Hepatocyte (in vitro differentiated cells): Measurements from ENCODE around the gene FZR1. TPM values are rescaled to one million over a fixed set of nuclear protein-coding genes. Genes with fewer than 3 reads are reported as not detected.
"Not testable (repeated sequence)": the region's sequence is repeated elsewhere in the genome, so short reads cannot be mapped to it uniquely, and the experiment has no call there.

Experiments used
- DNase-seq: peaks from one replicate; pipeline ENCODE4 v3.0.0-alpha.2; 2016; ENCODE audit warnings: low spot score
- H2AFZ ChIP-seq: fragments of 200-600 bp; sonication (generic); 2 replicates; pipeline ENCODE4 v1.6.0; 2016; ENCODE audit warnings: antibody characterized with exemption, mild to moderate bottlenecking
- H3K27ac ChIP-seq: fragments of 200-600 bp; sonication (generic); 2 replicates; pipeline ENCODE4 v1.5.1; 2016; ENCODE audit warnings: mild to moderate bottlenecking
- H3K27me3 ChIP-seq: fragments of 200-600 bp; sonication (generic); 2 replicates; pipeline ENCODE4 v1.6.1; 2016
- H3K36me3 ChIP-seq: fragments of 200-600 bp; sonication (generic); replicated peaks from 2 replicates; pipeline ENCODE4 v1.5.1; 2016; ENCODE audit warnings: low read depth; ENCODE audit not compliant: insufficient read depth
- H3K4me1 ChIP-seq: fragments of 200-600 bp; sonication (generic); 2 replicates; pipeline ENCODE4 v1.5.1; 2016; ENCODE audit warnings: mild to moderate bottlenecking, moderate library complexity; ENCODE audit not compliant: insufficient read depth
- H3K4me2 ChIP-seq: fragments of 200-600 bp; sonication (generic); 2 replicates; pipeline ENCODE4 v1.6.0; 2016
- H3K4me3 ChIP-seq: fragments of 200-600 bp; sonication (generic); 2 replicates; pipeline ENCODE4 v1.5.1; 2016; ENCODE audit warnings: mild to moderate bottlenecking
- H3K79me2 ChIP-seq: fragments of 200-600 bp; sonication (generic); 2 replicates; pipeline ENCODE4 v1.6.0; 2017; ENCODE audit warnings: mild to moderate bottlenecking
- H3K9me2 ChIP-seq: fragments of 200-600 bp; sonication (generic); replicated peaks from 2 replicates; pipeline ENCODE4 v1.6.0; 2017; ENCODE audit warnings: mild to moderate bottlenecking; ENCODE audit not compliant: insufficient read depth
- H3K9me3 ChIP-seq: fragments of 200-600 bp; sonication (generic); 2 replicates; pipeline ENCODE4 v1.5.1; 2016; ENCODE audit warnings: low read depth, mild to moderate bottlenecking
- H4K20me1 ChIP-seq: fragments of 200-600 bp; sonication (generic); 2 replicates; pipeline ENCODE4 v1.6.0; 2016; ENCODE audit warnings: mild to moderate bottlenecking; ENCODE audit not compliant: insufficient read depth, poor library complexity, severe bottlenecking
- CTCF ChIP-seq: fragments of 200-600 bp; sonication (generic); IDR thresholded peaks from 2 replicates; pipeline ENCODE4 v1.5.1; 2016; ENCODE audit warnings: antibody characterized with exemption, mild to moderate bottlenecking; ENCODE audit not compliant: poor library complexity
- EZH2 ChIP-seq: fragments of 200-600 bp; sonication (generic); IDR thresholded peaks from 2 replicates; pipeline ENCODE4 v1.6.1; 2016; ENCODE audit warnings: antibody characterized with exemption, mild to moderate bottlenecking, borderline replicate concordance
- EZH2phosphoT487 ChIP-seq: fragments of 200-600 bp; sonication (generic); IDR thresholded peaks from one replicate; pipeline ENCODE4 v1.6.1; 2018; ENCODE audit warnings: antibody characterized with exemption, mild to moderate bottlenecking, low read depth, moderate library complexity; ENCODE audit not compliant: unreplicated experiment, severe bottlenecking
- WGBS: methylation state at CpG from one replicate; pipeline ENCODE4 v1.1.6; 2016; ENCODE audit warnings: low lambda C conversion rate; ENCODE audit errors: missing lambda C conversion rate; 5-methylcytosine and 5-hydroxymethylcytosine counted together
- polyA plus RNA-seq: library from polyadenylated mRNA; unstranded; fragments of >200 nt; fragmentation: Nextera tagmentation; extraction: Ambion mirVana; gene quantifications from 2 replicates; pipeline ENCODE4 v1.2.1, GENCODE V29; 2016
- total RNA-seq: library from RNA; depleted of rRNA; stranded (reverse); fragments of >200 nt; gene quantifications from 2 replicates; pipeline ENCODE4 v1.2.3, GENCODE V29; 2014

The FZR1 gene
- total and polyA plus RNA-seq, 2 experiments from 2014 or later: 32.1 to 51.0 TPM

DNA sequence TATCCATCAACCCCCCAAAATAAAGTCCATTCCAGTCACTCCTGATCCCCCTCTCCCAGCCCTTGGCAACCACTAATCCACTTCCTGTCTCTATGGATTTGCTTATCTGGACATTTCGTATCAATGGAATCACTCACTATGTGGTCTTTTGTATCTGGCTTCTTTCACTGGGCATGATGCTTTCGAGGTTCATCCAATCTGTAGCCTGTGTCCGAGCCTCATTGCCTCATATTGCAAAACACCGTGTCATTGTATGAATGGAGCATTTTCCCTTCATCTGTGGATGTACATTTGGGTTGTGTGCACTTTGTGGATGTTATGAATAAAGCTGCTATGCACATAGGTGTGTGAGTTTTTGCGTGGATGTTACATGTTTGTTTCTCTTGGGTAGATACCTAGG is 1.4 kb upstream of the FZR1 start:
- H3K27ac ChIP-seq: peak overlapping the region; percentile 91
- no peak overlapping the region for H3K4me3 ChIP-seq
- 65% methylated on average over 5 of the region's 5 CpGs for WGBS
- no peaks in the 10 kb centered on the region for H3K36me3 ChIP-seq
- DNase-seq: no peak
- peaks cover 11% of the 10 kb centered on the region for H3K4me1 ChIP-seq
- H3K27me3 ChIP-seq: no peaks in the 10 kb centered on the region
- peaks cover 41% of the 10 kb centered on the region for H3K79me2 ChIP-seq
- TF ChIP-seq EZH2: no peak
- no peak for TF ChIP-seq EZH2phosphoT487
- no peak for TF ChIP-seq CTCF
- peaks cover 21% of the 10 kb centered on the region for H4K20me1 ChIP-seq
- no peak overlapping the region for H2AFZ ChIP-seq
- H3K4me2 ChIP-seq: peak overlapping the region; percentile 78
- H3K9me2 ChIP-seq: no peaks in the 10 kb centered on the region
- H3K9me3 ChIP-seq: no peaks in the 10 kb centered on the region

GRCh38 chr19:3506384-3507340 is 551 bp downstream of the FZR1 start:
- WGBS: 5% methylated on average over 19 of the region's 69 CpGs
- Histone ChIP-seq H3K9me3 (no peaks in the 10 kb centered on the region), H3K36me3 (no peaks in the 10 kb centered on the region), H3K4me1 (peaks cover 10% of the 10 kb centered on the region), H3K4me3 (peak overlapping the region; percentile 94), H3K27ac (peak overlapping the region; percentile 85), H3K27me3 (no peaks in the 10 kb centered on the region), H3K4me2 (peak overlapping the region; percentile 96), H3K79me2 (peaks cover 54% of the 10 kb centered on the region), H4K20me1 (peaks cover 41% of the 10 kb centered on the region), H3K9me2 (no peaks in the 10 kb centered on the region), H2AFZ (peak overlapping the region; percentile 27)
- TF ChIP-seq EZH2 (no peak), EZH2phosphoT487 (no peak), CTCF (no peak)
- peak; percentile 50 for DNase-seq

DNA sequence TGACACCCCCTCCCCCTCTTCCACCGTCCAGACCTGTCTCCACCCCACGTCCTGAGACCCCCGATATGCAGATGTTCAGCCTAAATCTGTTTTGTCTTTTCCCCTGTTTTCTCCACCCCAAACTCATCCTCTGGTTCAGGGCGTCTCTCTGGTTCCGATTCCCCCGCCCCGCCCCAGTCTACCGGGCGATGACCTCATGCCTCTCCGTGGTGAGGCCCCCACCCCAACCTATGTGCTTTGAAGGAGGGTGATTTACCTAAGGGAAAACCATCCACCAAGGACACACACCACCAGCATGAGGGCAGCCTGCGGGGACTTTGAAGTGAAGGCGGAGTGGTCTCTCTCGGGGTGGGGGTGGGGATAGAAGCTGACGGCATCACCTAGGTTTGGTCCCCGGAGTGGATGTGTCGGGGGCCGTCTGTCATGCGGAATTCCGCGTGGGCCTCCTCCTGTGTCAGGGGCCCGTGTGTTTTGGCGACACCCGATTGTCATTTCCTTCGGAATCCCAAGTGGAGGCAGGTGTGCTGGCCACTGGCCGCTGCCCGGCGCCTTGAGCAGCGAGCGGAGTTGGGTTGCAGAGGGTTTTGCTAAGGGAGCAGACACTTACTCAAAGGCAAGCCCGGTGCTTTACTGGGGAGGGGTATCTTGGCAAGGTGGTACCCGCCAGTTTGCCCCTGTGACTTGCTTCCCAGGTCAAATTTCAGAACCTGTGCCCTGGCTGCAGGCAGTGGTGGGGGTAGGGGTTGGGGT is 1.4 kb downstream of the FZR1 start:
- TF ChIP-seq EZH2: no peak
- TF ChIP-seq EZH2phosphoT487: no peak
- no peak for TF ChIP-seq CTCF
- H3K79me2 ChIP-seq: peaks cover 63% of the 10 kb centered on the region
- H3K4me2 ChIP-seq: peak overlapping the region; percentile 96
- no peaks in the 10 kb centered on the region for H3K9me2 ChIP-seq
- H3K9me3 ChIP-seq: no peaks in the 10 kb centered on the region
- no peaks in the 10 kb centered on the region for H3K27me3 ChIP-seq
- no peaks in the 10 kb centered on the region for H3K36me3 ChIP-seq
- H3K27ac ChIP-seq: peak overlapping the region; percentile 85
- peak overlapping the region; percentile 94 for H3K4me3 ChIP-seq
- H4K20me1 ChIP-seq: peaks cover 49% of the 10 kb centered on the region
- H2AFZ ChIP-seq: no peak overlapping the region
- H3K4me1 ChIP-seq: peaks cover 10% of the 10 kb centered on the region
- 15% methylated on average over 26 of the region's 31 CpGs for WGBS
- peak; percentile 79 for DNase-seq

DNA sequence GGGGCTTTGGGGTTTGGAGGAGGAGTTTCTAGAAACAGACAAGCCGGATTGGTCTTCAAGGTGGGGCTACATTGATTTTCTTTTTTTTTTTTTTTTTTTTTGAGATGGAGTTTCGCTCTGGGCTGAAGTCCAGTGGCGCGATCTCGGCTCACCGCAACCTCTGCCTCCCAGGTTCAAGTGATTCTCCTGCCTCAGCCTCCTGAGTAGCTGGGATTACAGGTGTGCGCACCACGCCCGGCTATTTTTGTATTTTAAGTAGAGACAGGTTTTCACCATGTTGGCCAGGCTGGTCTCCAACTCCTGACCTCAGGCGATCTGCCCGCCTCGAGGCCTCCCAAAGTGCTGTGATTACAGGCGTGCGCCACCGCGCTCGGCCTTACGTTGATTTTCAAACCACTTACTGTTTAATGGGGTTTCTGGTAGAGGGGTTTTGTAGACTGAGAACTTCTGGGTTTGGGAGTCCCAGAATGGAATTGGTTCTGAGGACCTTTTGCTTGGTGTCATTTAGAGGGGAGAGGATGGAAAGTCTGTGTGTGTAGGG is 2.1 kb downstream of the FZR1 start:
- not testable (repeated sequence) for H2AFZ ChIP-seq, H3K27me3 ChIP-seq, DNase-seq, H3K9me2 ChIP-seq, H3K9me3 ChIP-seq, H3K36me3 ChIP-seq
- H3K27ac ChIP-seq: peak overlapping the region; percentile 85
- peaks cover 56% of the 10 kb centered on the region for H4K20me1 ChIP-seq
- peak overlapping the region; percentile 96 for H3K4me2 ChIP-seq
- H3K79me2 ChIP-seq: peaks cover 70% of the 10 kb centered on the region
- H3K4me1 ChIP-seq: peaks cover 10% of the 10 kb centered on the region
- 86% methylated on average over 16 of the region's 18 CpGs for WGBS
- peak overlapping the region; percentile 94 for H3K4me3 ChIP-seq
